ENCODE data around the gene PNPLA2.

DNA sequence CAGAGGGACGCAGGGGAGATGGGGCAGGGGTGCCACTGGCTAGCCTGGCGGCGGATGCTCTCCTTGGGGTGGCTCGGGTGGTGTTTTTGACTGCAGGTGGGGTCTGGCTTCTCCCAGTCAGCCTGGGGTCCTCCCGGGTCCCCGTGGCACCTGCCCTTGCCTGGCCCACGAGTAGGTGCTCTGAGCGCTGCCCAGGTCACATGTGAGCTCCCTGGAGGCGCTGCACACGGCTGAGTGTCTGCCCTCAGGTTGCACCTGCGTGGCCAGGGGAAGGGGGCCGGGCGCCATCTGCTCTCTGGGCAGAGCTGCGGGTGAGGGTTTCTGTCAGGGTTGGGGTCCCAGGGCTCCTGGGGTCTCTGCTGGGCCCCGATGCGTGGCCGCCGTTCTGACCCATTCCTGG is 29.2 kb downstream of the PNPLA2 start:
- no peak for TF ChIP-seq CTCF (IDR thresholded peaks at IDR 0.05)
- no peak for TF ChIP-seq ZFX (IDR thresholded peaks at IDR 0.05; ENCODE audit: borderline replicate concordance)
